ENCODE results near the gene SEPTIN7. TPM values are rescaled to one million over a fixed set of nuclear protein-coding genes. Genes with fewer than 3 reads are reported as not detected.

The SEPTIN7 gene
- total RNA-seq, 2 donors from 2014 or later, result 155 to 171 TPM

DNA sequence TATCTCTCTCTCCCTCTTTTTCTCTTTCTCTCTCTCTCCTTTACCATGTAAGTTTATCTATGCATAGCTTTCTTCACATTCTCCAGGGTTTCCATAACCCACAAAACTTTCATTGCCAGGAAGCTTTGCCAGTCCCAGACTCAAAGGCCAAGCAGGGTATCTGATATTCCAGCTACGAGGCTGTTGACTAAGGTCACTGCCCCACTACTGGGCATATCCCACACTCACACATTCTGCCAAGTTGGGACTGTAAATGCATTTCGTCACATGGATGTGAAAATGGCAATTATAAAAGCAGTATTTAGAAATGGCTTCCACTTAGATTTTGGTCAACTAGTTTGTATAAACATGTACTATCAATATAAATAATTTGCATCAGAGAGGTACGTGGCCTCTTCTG, 43.3 kb upstream of the SEPTIN7 start:
- Histone ChIP-seq H3K27me3 (no peaks in the 10 kb centered on the region), H3K4me3 (no peak overlapping the region), H3K4me1 (peaks cover 0 to 54% of the 10 kb centered on the region in 2 donors), H3K9me3 (no peaks in the 10 kb centered on the region), H3K36me3 (no peaks in the 10 kb centered on the region), H3K27ac (no peak overlapping the region)
- TF ChIP-seq, protein P1, sequence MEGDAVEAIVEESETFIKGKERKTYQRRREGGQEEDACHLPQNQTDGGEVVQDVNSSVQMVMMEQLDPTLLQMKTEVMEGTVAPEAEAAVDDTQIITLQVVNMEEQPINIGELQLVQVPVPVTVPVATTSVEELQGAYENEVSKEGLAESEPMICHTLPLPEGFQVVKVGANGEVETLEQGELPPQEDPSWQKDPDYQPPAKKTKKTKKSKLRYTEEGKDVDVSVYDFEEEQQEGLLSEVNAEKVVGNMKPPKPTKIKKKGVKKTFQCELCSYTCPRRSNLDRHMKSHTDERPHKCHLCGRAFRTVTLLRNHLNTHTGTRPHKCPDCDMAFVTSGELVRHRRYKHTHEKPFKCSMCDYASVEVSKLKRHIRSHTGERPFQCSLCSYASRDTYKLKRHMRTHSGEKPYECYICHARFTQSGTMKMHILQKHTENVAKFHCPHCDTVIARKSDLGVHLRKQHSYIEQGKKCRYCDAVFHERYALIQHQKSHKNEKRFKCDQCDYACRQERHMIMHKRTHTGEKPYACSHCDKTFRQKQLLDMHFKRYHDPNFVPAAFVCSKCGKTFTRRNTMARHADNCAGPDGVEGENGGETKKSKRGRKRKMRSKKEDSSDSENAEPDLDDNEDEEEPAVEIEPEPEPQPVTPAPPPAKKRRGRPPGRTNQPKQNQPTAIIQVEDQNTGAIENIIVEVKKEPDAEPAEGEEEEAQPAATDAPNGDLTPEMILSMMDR (IDR thresholded peaks at IDR 0.05), result no peak
- no peak for DNase-seq (ENCODE audit: low spot score)

DNA sequence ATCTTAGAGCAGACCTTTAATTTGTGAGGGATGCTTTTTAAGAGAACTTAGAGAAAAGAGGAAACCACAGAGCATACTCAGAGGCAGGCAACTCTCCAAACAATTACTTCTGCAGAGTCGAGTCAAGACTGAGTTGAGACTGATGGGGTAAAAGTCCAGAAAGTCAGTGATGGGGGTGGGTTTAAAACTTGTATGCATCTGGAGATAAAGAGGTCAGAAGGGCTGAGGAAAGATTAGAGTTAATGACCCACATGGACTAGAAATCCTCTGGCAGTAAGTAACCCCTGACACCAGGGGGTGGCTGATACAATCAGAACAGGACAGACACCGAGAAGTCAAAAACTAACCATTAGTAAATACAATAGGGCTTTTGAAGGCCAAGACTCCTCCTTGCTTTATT, 42.4 kb upstream of the SEPTIN7 start:
- Histone ChIP-seq H3K36me3 (no peaks in the 10 kb centered on the region), H3K27ac (no peak overlapping the region), H3K4me3 (no peak overlapping the region), H3K4me1 (peaks cover 0 to 60% of the 10 kb centered on the region in 2 donors), H3K27me3 (no peaks in the 10 kb centered on the region), H3K9me3 (no peaks in the 10 kb centered on the region)
- TF ChIP-seq, protein P1 (IDR thresholded peaks at IDR 0.05), result no peak
- no peak for DNase-seq (ENCODE audit: low spot score)

DNA sequence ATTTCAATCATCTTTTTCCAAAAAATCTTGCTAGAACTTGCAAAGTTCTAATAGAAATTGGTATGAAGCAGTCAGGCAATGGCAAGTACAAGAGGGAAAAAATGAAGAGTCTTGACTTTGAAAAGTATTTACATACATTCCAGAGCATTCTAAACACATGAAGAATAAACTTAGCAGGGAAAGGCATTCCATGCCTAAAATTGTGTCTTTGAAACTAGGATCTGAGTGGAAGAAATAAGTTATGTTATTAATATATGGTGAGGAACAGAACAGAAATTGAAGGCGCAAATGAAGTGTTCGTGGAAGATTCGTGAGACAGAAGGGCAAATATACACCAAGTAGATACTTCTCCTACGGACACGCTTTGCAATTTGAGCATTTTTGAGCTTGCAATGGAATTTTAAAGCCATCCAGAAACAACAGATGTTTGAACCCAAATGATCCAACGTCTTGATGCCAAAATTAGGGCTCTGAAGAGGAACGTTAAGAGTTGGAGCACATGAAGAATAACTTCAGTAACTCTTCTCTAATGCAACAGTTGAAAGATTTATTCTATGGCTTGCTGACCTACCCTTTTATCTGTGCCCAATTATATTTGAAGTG, 40.6 kb upstream of the SEPTIN7 start:
- no peak overlapping the region for H3K27ac ChIP-seq
- no peak overlapping the region for H3K4me3 ChIP-seq

DNA sequence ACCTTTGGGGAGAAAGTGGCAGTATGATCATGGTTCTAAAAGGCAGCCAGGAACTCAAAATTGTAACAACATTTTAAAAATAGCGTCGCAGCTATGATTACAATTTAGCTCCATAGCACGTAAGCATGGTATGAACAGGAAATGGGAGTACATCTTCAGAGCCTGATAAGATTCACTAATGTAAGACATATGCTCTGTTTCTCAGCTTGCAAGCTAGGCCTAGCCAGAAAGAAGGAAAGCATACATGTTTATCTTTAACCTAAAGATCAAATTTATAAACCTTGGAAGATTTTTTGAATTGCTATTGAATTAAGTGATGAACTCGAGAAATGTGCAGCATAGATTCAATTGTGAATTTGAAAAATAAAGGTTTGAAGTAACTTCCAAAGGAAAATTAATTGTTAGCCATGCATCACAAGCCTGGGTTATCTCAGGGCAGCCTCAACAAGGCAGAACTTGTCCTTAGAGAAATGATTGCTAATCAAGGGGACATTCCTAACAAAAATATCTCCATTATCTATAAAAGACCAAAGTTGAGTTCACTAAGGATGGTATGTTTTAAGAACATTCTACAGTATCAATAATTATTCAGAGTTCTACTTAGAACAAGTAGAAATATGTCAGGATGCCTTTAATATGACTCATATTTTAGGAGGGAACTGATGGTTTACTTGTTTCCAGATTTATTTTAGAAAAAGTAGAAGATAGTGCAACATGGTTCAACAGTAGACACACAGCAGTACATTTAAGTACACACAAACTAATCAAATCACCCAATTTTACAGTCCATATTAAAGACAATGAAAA, 38.8 kb upstream of the SEPTIN7 start:
- TF ChIP-seq, protein P1 (IDR thresholded peaks at IDR 0.05), result no peak
- H3K9me3 ChIP-seq, result no peaks in the 10 kb centered on the region
- no peak overlapping the region for H3K4me3 ChIP-seq
- H3K27me3 ChIP-seq, result no peaks in the 10 kb centered on the region
- no peak for DNase-seq (ENCODE audit: low spot score)
- H3K4me1 ChIP-seq, result peaks cover 0 to 35% of the 10 kb centered on the region in 2 donors
- H3K27ac ChIP-seq, result peak overlapping the region in 1 of 2 donors; percentile 61
- no peaks in the 10 kb centered on the region for H3K36me3 ChIP-seq

More for the DNA sequence above, 40.6 kb upstream of the SEPTIN7 start:
- Histone ChIP-seq H3K27me3 (no peaks in the 10 kb centered on the region), H3K4me1 (peaks cover 0 to 44% of the 10 kb centered on the region in 2 donors), H3K9me3 (no peaks in the 10 kb centered on the region), H3K36me3 (no peaks in the 10 kb centered on the region)
- TF ChIP-seq, protein P1 (IDR thresholded peaks at IDR 0.05), result no peak
- DNase-seq (ENCODE audit: low spot score), result no peak

DNA sequence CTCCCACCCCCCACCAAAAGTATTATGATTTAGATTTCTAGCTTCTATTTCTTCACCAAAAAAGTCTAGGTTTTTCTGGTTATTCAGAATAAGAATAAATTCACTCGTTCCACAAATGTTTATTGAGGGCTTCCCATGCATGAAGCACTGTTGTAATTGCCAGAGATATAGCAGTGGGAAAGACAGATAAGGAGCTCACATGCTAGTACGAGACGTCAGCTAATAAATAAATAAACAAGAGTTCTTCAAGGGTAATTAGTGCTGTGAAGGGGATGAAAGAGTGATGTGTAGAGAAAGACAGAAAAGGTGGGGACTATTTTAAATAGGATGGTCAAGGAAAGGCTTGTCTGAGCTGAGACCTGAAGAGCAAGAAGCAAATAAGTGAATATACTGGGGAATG, 38.1 kb upstream of the SEPTIN7 start:
- no peak overlapping the region for H3K27ac ChIP-seq
- H3K27me3 ChIP-seq, result no peaks in the 10 kb centered on the region

More for the DNA sequence above, 38.1 kb upstream of the SEPTIN7 start:
- Histone ChIP-seq H3K4me3 (no peak overlapping the region), H3K4me1 (peaks cover 0 to 30% of the 10 kb centered on the region in 2 donors), H3K36me3 (no peaks in the 10 kb centered on the region), H3K9me3 (no peaks in the 10 kb centered on the region)
- TF ChIP-seq, protein P1 (IDR thresholded peaks at IDR 0.05), result no peak
- DNase-seq (ENCODE audit: low spot score), result no peak
